ENCODE measurements around the gene PHTF1.

The PHTF1 gene

GRCh38 chr1:113665071-113665470 lies 94.2 kb downstream of the PHTF1 start:
- DNase-seq (ENCODE audit: extremely low spot score), result no peak
- ChIA-PET CTCF (no interaction called here), POLR2A (no interaction called here)
- TF ChIP-seq ELF4 (IDR thresholded peaks at IDR 0.05) (no peak), LEF1 (IDR thresholded peaks at IDR 0.05; ENCODE audit: borderline replicate concordance) (no peak), TARDBP (IDR thresholded peaks at IDR 0.05) (no peak), FOXK2 (IDR thresholded peaks at IDR 0.05) (no peak), SP1 (IDR thresholded peaks at IDR 0.05) (no peak), HDGF (IDR thresholded peaks at IDR 0.05; ENCODE audit: borderline replicate concordance) (no peak), BHLHE40 (IDR thresholded peaks at IDR 0.05; ENCODE audit: borderline replicate concordance) (no peak), FOXA1 (IDR thresholded peaks at IDR 0.05) (no peak), FOXM1 (IDR thresholded peaks at IDR 0.05; ENCODE audit: borderline replicate concordance) (no peak), NFRKB (IDR thresholded peaks at IDR 0.05) (no peak), SUZ12 (IDR thresholded peaks at IDR 0.05) (no peak), L3MBTL2 (conservative IDR thresholded peaks at IDR 0.05) (no peak), ZNF384 (IDR thresholded peaks at IDR 0.05) (no peak)

GRCh38 chr1:113663165-113663951 lies 95.9 kb downstream of the PHTF1 start:
- CTCF ChIA-PET, result no interaction called here
- TF ChIP-seq ARNT (IDR thresholded peaks at IDR 0.05) (no peak), BHLHE40 (IDR thresholded peaks at IDR 0.05; ENCODE audit: borderline replicate concordance) (no peak), PKNOX1 (IDR thresholded peaks at IDR 0.05) (no peak), FOXM1 (IDR thresholded peaks at IDR 0.05; ENCODE audit: borderline replicate concordance) (no peak), SUZ12 (IDR thresholded peaks at IDR 0.05) (no peak), ZNF384 (IDR thresholded peaks at IDR 0.05) (no peak), L3MBTL2 (conservative IDR thresholded peaks at IDR 0.05) (no peak)
- POLR2A ChIA-PET, result no interaction called here
- DNase-seq (ENCODE audit: extremely low spot score), result no peak

- TF ChIP-seq L3MBTL2 (conservative IDR thresholded peaks at IDR 0.05) (no peak), ELF4 (IDR thresholded peaks at IDR 0.05) (no peak), SP1 (IDR thresholded peaks at IDR 0.05) (no peak), PKNOX1 (IDR thresholded peaks at IDR 0.05) (no peak), FOXA1 (IDR thresholded peaks at IDR 0.05) (no peak), FOXK2 (IDR thresholded peaks at IDR 0.05) (no peak), SUZ12 (IDR thresholded peaks at IDR 0.05) (no peak), LEF1 (IDR thresholded peaks at IDR 0.05; ENCODE audit: borderline replicate concordance) (no peak), CTBP1 (IDR thresholded peaks at IDR 0.05; ENCODE audit: borderline replicate concordance) (no peak), ARNT (IDR thresholded peaks at IDR 0.05) (no peak), ZNF384 (IDR thresholded peaks at IDR 0.05) (no peak), BHLHE40 (IDR thresholded peaks at IDR 0.05; ENCODE audit: borderline replicate concordance) (no peak), NFRKB (IDR thresholded peaks at IDR 0.05) (no peak)
- POLR2A ChIA-PET, result no interaction called here
- no peak for DNase-seq (ENCODE audit: extremely low spot score)
- CTCF ChIA-PET, result no interaction called here
Measured at GRCh38 chr1:113662101-113662500, 97.2 kb downstream of the PHTF1 start.

DNA sequence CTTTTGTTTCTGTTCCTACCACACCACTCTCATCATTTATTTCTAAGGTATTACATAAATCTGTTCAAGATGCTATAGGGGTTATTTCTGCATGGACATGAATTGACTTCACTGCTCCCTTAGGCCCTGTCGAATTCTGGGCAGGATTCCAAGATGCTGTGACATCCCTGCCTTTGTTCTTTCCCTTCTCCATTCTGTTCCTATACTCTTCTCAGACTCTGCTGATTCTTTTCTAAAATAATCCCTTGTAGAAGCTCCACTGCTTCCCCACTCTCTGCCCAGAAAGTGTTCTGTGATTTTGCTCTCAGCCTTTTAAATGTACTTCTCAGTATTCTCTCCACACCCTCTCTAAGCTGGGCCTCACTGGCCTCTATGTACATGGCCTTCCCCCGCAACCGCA lies 99.2 kb downstream of the PHTF1 start:
- ChIA-PET CTCF (no interaction called here), POLR2A (no interaction called here)
- DNase-seq (ENCODE audit: extremely low spot score), result no peak
- TF ChIP-seq CTBP1 (IDR thresholded peaks at IDR 0.05; ENCODE audit: borderline replicate concordance) (no peak), SUZ12 (IDR thresholded peaks at IDR 0.05) (no peak), HDGF (IDR thresholded peaks at IDR 0.05; ENCODE audit: borderline replicate concordance) (no peak), ZNF384 (IDR thresholded peaks at IDR 0.05) (no peak), FOXA1 (IDR thresholded peaks at IDR 0.05) (no peak), SP1 (IDR thresholded peaks at IDR 0.05) (no peak), LEF1 (IDR thresholded peaks at IDR 0.05; ENCODE audit: borderline replicate concordance) (no peak), FOXM1 (IDR thresholded peaks at IDR 0.05; ENCODE audit: borderline replicate concordance) (no peak), TARDBP (IDR thresholded peaks at IDR 0.05) (no peak), L3MBTL2 (conservative IDR thresholded peaks at IDR 0.05) (no peak), ARNT (IDR thresholded peaks at IDR 0.05) (no peak), ELF4 (IDR thresholded peaks at IDR 0.05) (no peak), NFRKB (IDR thresholded peaks at IDR 0.05) (no peak), BHLHE40 (IDR thresholded peaks at IDR 0.05; ENCODE audit: borderline replicate concordance) (no peak)

DNA sequence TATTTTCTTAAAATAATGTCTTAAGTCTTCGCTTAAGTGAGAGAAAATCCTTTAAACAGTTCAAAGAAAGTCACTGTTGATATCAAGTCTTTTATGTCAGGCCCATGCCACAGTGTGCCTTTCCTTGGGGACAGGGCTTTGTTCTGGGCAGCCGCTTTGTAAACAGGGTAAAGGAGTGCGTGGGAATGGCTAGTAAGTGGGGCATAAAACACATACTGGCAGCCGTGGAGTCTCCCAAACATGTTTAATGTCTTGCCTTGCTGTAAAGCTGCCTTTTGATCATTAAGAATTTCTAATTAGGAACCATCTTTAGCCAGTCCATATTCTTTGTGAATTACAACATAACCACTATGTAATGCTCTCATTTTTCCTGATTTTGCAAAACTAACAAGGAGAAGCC lies 99.7 kb downstream of the PHTF1 start:
- POLR2A ChIA-PET, result no interaction called here
- TF ChIP-seq CTBP1 (IDR thresholded peaks at IDR 0.05; ENCODE audit: borderline replicate concordance) (no peak), ZNF384 (IDR thresholded peaks at IDR 0.05) (no peak), ELF4 (IDR thresholded peaks at IDR 0.05) (no peak), TARDBP (IDR thresholded peaks at IDR 0.05) (no peak)
- CTCF ChIA-PET, result no interaction called here
- DNase-seq (ENCODE audit: extremely low spot score), result no peak

GRCh38 chr1:113659035-113659434 lies 100.3 kb downstream of the PHTF1 start:
- ChIA-PET CTCF (no interaction called here), POLR2A (no interaction called here)
- no peak for DNase-seq (ENCODE audit: extremely low spot score)
- TF ChIP-seq TARDBP (IDR thresholded peaks at IDR 0.05), result no peak
- no peak for TF ChIP-seq FOXA1 (IDR thresholded peaks at IDR 0.05)
- TF ChIP-seq CTBP1 (IDR thresholded peaks at IDR 0.05; ENCODE audit: borderline replicate concordance), result no peak
- no peak for TF ChIP-seq PKNOX1 (IDR thresholded peaks at IDR 0.05)
- TF ChIP-seq FOXM1 (IDR thresholded peaks at IDR 0.05; ENCODE audit: borderline replicate concordance), result no peak
- TF ChIP-seq FOXK2 (IDR thresholded peaks at IDR 0.05), result no peak
- no peak for TF ChIP-seq LEF1 (IDR thresholded peaks at IDR 0.05; ENCODE audit: borderline replicate concordance)
- no peak for TF ChIP-seq NFRKB (IDR thresholded peaks at IDR 0.05)
- no peak for TF ChIP-seq L3MBTL2 (conservative IDR thresholded peaks at IDR 0.05)
- TF ChIP-seq ZNF384 (IDR thresholded peaks at IDR 0.05), result no peak
- no peak for TF ChIP-seq HDGF (IDR thresholded peaks at IDR 0.05; ENCODE audit: borderline replicate concordance)
- no peak for TF ChIP-seq SP1 (IDR thresholded peaks at IDR 0.05)
- TF ChIP-seq SUZ12 (IDR thresholded peaks at IDR 0.05), result no peak
- TF ChIP-seq ELF4 (IDR thresholded peaks at IDR 0.05), result no peak
- no peak for TF ChIP-seq BHLHE40 (IDR thresholded peaks at IDR 0.05; ENCODE audit: borderline replicate concordance)
- TF ChIP-seq ARNT (IDR thresholded peaks at IDR 0.05), result no peak

Data from HEK293T (cell line).